ENCODE measurements around the gene TATDN2.

The TATDN2 gene

GRCh38 chr3:10248184-10248983 is at the start of gene TATDN2:
TSS of gene TATDN2 (plus strand) at chr3:10248459. CDS start at chr3:10249201, 742 bp downstream.
- peak; percentile 76 for DNase-seq

DNA sequence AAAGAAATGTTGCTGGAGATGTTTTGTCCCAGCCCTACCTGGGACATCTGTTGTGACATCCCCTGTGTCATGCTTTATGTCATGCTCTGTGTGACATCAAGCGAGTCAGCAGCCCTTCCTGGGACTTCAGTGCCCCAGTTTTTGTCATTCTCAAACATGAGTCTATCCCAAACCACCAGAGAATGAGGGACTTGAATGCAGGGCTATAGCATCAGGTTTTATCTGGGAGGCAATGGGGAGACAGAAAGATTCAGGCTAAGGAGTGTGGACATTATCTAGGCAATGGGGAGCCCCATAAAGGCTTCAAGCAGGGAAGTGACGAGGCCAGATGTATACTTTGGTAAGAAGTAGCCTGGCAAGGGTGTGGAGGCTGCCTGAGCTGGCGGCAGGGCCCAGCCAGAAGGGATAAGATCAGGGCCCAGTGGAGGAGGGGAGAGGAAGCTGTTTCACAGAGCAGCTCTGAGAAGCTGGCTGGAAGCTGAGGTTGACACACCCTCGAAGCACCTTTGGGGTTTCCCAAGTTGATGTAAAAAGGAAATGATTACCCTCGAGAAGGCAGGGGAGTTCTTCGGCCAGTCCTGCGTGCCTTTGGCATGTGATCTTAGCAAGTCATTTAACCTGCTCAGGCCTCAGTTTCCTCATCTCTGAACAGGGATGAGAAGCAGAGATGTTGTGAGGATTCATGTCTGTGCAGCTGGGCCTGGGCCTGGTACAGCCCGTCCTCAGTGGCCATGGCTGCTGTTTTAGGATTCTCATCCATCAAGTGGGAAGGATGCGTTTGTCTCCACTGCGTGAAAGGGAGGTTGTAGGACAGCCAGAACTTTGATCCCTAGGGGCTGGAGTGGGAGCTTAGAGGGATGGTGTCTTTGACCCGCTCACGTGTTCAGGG is 49.3 kb upstream of the TATDN2 start:
- DNase-seq = no peak

DNA sequence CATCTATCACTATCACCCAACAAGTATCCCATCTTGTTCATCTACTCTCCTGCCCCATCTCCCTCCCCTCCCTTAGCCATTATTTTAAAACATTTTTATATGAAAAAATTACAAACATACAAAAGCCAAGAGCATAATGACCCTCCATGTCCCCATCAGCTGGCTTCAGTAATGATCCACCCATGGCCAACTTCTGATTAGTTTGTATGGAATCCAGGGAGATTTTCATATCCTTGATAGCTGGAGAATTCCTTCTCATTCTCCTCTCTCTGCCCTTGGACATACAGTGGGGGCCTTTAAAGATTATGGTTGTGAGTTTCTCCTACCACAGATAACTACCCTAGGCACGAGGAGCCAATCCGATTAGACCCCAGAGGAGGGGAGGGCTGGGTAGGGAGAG is 43.3 kb upstream of the TATDN2 start:
- DNase-seq = no peak

DNA sequence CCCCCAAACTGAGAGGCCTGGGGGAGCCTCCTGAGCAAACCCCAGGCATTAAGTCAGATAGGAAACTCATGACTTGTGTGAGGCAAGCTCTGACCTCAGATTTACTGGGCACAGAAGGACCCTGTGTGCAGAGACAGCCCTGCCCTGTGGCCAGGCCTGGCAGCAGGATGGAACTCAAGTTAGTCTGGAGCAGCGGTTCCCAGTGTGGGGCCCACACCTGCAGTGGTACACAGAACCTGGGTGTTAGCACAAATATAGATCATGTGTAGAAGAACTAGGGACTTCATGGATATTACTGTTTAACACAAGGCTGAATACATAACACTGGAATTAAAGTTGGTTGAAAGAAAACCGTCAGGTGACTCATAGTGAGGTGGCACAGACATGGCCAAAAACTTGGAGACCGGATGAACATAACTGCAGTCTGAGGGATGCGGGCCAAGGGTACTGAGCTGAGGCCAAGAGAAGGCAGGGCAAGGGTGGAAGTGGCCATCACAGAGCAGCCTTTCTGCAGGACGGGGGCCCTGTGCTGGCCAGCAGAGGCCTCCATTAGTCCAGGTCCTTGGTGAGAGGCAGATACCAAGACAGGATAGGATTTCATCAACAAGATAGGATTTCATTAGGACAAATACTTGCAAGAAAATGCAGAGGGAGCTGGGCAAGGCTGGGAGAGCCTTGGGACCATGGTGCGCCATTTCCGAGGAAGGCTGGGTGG is 42.7 kb upstream of the TATDN2 start:
- DNase-seq = no peak

DNA sequence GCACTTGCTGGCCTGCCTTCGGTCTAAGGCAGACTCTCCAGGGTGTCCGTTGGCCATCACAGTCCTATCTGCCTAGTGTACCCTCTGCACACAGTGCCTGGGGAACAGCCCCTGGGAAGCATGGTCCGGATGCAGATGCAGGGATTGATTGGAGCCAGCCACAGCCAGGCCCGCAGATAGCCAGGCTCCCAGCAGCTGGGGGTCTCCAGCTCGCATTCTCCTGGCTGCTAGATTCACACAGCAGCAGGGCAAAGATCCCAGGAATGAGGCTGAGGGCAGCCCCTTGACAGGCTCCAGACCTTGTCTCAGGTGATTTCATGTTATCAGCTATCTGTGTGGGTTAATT is 42.1 kb upstream of the TATDN2 start:
- DNase-seq = no peak

GRCh38 chr3:10213156-10213792 is 35.0 kb upstream of the TATDN2 start:
- no peak for DNase-seq

DNA sequence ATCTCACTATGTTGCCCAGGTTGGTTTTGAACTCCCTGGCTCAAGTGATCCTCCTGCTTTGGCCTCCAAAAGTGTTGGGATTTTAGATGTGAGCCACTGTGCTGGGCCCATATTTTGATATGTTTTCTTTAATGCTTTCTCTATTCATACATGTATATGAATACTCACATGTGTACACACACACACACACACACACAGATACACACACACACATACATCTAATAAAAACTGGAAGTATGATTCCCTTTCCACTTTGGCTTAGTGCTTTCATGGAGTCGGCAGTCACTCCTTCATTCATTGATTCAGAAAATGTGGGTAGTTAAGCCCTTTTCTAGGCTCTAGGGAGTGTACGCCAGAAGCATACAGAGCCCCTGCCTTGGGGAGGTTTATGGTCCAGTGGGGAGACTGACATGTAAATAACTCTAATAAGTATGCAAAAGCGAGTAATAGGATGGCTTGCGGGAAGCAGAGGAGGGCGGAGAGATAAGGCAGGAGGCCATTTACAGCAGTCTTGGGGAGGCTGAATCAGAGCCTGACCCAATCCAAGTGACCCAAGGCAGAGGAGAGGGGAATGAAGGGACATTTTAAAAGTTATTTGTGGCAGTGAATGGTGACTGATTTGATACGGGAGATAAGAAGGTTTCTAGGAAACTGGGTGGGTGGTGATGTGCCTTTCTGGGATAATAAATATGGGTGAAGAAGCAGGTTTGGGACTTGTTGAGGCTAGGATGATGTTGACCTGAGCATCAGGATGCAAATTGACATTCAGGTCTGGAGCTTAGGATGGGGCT is 32.5 kb upstream of the TATDN2 start:
- no peak for DNase-seq

DNA sequence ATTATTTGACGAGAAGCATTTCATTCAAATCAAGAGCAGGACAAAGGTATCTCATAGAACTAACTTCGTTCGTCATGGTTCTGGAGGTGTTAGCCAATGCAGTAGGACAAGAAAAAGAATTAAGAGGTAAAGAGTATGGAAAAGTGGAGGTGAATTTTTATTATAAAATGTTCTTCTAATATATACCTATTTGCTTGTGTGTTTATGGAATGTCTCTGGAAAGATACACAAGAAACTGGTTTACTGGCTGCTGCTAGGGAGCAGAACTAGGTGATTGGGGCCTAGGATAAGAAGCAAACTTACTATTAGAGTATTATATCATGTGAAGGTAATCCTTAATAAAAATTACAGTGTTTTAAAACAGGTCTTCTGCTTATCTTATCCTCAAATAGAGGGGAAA is 30.9 kb upstream of the TATDN2 start:
- DNase-seq = no peak

- peak; percentile 26 for DNase-seq
Observed at GRCh38 chr3:10219737-10220136, 28.5 kb upstream of the TATDN2 start.

GRCh38 chr3:10223676-10224639 is 24.3 kb upstream of the TATDN2 start:
- no peak for DNase-seq

- peak; percentile 40 for DNase-seq
Observed at GRCh38 chr3:10224794-10225665, 23.2 kb upstream of the TATDN2 start.

GRCh38 chr3:10226293-10226692 is 22.0 kb upstream of the TATDN2 start:
- DNase-seq = no peak

- no peak for DNase-seq
Observed at GRCh38 chr3:10228248-10228950, 19.9 kb upstream of the TATDN2 start.

DNA sequence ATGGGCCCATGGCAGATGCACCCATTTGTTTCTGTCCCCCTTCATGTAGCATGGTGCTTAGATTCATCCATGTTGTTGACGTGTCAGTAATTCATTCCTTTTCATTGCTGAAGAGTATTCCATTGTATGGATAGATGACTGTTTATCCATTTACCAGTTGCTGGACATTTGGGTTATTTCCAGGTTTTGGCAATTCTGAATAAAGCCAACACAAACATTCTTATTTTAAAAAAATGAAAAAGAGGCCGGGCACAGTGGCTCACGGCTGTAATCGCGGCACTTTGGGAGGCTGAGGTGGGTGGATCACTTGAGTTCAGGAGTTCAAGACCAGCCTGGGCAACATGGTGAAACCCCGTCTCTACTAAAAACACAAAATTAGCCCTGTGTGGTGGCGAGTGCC is 18.7 kb upstream of the TATDN2 start:
- no peak for DNase-seq

DNA sequence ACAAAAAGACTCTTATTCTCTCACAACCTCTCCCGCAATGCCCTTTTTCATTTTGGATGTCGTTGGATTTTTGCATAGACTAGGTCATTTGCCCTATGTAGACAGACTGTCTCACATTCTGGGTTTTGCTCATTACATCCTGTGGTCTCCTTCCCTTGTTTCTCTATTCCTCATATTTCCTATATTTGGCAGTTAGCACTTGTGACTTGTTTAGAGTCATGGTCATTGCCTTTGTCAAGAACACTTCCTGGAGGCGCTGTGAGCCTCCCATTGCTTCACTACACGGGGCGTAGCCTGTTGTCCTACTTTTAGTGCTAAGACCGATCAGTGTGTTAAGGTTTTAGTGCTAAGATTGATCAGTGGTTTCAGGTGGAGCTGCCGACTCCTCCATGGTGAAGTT is 16.1 kb upstream of the TATDN2 start:
- DNase-seq = no peak

- no peak for DNase-seq
Observed at GRCh38 chr3:10233988-10234387, 14.3 kb upstream of the TATDN2 start.

DNA sequence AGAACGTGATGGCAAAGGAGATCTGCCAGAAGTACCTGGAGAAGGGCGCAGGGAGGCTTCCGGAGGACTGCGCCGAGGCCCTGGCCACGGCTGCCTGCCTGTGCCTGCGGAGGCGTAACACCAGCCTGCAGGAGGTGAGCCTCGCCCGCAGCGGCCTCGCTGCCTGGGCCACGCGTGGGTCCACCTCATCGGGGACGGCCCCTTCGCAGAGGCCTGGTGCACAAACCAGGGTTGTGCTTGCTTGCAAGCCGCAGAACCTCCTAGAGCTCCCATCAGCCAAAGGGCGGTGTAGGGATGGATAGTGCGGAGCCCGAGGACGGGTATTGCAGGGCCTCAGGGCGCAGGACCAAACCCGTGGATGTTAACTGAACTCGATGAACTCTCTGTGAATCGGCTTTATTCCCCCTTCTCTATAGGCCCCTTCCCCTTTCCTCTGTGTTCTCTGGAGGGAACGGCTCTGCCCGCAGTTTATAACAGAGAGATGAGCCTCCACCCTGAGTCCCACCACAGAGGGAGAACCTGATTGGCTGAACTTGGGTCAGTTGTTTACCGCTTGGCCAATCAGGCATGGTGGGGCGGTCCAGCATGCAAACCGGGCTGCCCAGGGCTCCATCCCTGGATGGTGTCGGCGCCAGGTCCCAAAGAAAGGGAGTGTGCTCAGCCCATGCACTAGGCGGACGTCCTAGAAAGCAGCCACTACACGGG is 13.6 kb upstream of the TATDN2 start:
- DNase-seq = no peak

DNA sequence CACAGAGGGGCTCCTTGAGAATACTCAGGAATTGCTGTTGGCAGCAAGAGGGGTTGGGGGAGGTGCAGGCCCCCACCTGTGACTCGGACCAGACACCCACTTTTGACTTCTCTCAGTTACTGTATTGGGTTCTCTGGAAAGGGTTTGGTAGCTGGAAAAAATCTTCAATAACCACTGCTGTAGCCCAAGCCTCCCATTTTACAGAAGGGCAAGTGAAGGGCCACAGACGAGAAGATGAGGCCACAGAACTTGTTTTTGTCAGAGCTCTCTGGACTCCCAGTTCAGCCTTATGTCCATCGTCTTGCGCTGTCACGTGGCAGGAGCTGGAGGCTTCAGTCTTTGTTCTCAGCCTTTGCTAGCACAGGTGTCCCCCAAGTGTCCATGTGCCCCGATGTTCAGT is 12.7 kb upstream of the TATDN2 start:
- no peak for DNase-seq

Data from DMS79 treated with DMSO at 0.1 percent for 48 hours (cell line).